ES-I3 (cell line): ENCODE data around the gene BIN1.

ENCODE experiments used
- H3K36me3 ChIP-seq: 2 replicates; pipeline ENCODE4 v1.6.1; 2013; ENCODE audit warnings: mild to moderate bottlenecking, low read length, control low read depth, moderate library complexity; ENCODE audit not compliant: insufficient read depth
- H3K4me1 ChIP-seq: 2 replicates; pipeline ENCODE4 v1.6.1; 2013; ENCODE audit warnings: mild to moderate bottlenecking, control low read depth, low read length; ENCODE audit not compliant: insufficient read depth
- H3K9ac ChIP-seq: 2 replicates; pipeline ENCODE4 v1.6.1; 2013; ENCODE audit warnings: low read depth, mild to moderate bottlenecking, low read length, moderate library complexity
- H3K9me3 ChIP-seq: 2 replicates; pipeline ENCODE4 v1.6.1; 2013; ENCODE audit warnings: mild to moderate bottlenecking, low read length, moderate library complexity; ENCODE audit not compliant: control insufficient read depth, insufficient read depth

The BIN1 gene

DNA sequence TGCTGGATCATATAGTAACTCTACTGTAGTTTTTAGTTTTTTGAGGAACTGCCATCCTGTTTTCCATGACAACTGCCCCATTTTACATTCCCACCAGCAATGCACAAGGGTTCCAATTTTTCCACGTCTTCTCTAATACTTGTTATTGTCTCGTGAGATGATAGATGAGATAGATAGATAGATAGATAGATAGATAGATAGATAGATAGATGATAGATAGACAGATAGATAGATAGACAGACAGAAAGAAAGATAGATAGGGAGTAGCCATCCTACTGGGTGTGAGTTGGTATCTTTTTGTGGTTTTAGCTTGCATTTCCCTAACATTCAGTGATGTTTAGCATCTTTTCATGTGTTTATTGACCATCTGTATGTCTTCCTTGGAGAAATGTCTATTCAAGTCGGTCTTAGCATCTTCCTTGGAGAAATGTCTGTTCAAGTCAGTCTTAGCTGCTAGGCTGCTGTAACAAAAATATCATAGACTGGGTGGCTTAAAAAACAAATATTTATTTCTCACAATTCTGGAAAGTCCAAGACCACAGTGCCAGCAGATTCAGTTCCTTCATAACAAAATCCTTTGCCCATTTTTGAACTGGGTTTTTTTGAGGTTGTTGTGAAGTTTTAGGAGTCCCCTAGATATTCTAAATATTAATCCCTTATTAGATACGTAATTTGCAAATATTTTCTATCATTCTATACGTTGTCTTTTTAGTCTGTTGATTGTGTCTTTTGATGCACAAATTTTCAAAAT is 98.5 kb downstream of the BIN1 start:
- H3K4me1 ChIP-seq, result peaks cover 9% of the 10 kb centered on the region; the same call in 1 of the 2 replicates
- no peak overlapping the region for H3K9ac ChIP-seq
- no peaks in the 10 kb centered on the region for H3K9me3 ChIP-seq
- no peaks in the 10 kb centered on the region for H3K36me3 ChIP-seq

DNA sequence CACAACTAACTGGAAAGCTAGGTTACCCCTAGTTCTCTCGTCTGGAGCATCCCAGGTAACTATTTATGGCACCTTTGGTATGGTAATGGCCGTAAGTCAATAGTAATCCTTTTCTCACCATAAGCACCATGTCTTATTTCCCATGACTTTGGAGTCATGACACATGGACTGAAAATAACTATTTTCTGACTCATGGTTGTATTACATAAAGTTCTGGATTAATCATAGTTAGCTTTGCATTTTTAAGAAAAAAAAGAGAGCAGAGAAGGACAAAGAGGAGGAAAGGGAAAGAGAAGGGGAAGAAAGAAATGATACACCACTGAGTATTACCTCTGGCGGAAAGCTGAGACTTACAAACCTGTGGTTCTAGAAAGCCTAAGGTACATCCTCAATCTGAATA is 99.3 kb downstream of the BIN1 start:
- Histone ChIP-seq H3K9ac (no peak overlapping the region), H3K4me1 (peaks cover 9% of the 10 kb centered on the region; the same call in 1 of the 2 replicates), H3K36me3 (no peaks in the 10 kb centered on the region), H3K9me3 (no peaks in the 10 kb centered on the region)

GRCh38 chr2:127006962-127007361 is 100.0 kb downstream of the BIN1 start:
- no peak overlapping the region for H3K9ac ChIP-seq
- peaks cover 9% of the 10 kb centered on the region; the same call in 1 of the 2 replicates for H3K4me1 ChIP-seq
- no peaks in the 10 kb centered on the region for H3K36me3 ChIP-seq

DNA sequence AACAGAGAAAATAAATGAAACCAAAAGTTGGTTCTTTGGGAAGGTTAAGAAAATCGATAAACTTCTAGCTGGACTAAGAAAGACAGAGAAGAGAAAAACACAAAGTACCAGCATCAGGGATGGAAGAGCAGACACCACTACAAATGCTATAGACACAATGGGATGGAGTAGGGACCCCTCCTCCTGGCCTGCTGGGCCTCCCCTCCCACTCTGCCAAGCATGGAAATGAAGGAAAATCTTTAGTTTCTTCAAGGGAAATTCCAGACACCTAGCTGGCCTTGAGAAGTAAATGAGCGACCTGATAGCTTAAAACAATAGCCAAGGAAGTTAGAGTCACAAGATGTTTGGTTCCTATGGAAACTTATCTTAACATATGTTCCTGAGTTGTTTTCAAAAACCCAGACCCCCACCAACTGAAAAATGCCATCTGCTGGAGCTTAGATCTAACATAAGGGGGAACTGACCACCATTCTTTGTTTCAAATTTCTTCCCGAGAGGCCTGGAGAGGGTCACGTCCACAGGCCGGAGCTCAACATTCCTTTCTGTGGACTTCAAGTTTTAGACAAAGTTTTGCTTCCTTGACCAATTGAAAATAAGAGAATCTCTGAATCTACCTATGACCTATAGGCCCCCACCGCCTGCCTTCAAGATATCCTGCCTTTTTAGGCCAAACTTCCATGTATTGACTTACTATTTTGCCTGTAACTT is 101.9 kb downstream of the BIN1 start:
- H3K36me3 ChIP-seq, result no peaks in the 10 kb centered on the region
- H3K4me1 ChIP-seq, result peaks cover 9% of the 10 kb centered on the region; the same call in 1 of the 2 replicates
- H3K9ac ChIP-seq, result no peak overlapping the region
- H3K9me3 ChIP-seq, result no peaks in the 10 kb centered on the region

More at GRCh38 chr2:127006962-127007361, 100.0 kb downstream of the BIN1 start:
- H3K9me3 ChIP-seq, result no peaks in the 10 kb centered on the region

- Histone ChIP-seq H3K4me1 (peaks cover 9% of the 10 kb centered on the region; the same call in 1 of the 2 replicates), H3K9me3 (no peaks in the 10 kb centered on the region), H3K36me3 (no peaks in the 10 kb centered on the region), H3K9ac (no peak overlapping the region)
Observed at GRCh38 chr2:127003070-127003800, 103.7 kb downstream of the BIN1 start.

- Histone ChIP-seq H3K36me3 (no peaks in the 10 kb centered on the region), H3K9ac (no peak overlapping the region), H3K9me3 (no peaks in the 10 kb centered on the region), H3K4me1 (peaks cover 9% of the 10 kb centered on the region; the same call in 1 of the 2 replicates)
Observed at GRCh38 chr2:127001751-127002150, 105.2 kb downstream of the BIN1 start.

DNA sequence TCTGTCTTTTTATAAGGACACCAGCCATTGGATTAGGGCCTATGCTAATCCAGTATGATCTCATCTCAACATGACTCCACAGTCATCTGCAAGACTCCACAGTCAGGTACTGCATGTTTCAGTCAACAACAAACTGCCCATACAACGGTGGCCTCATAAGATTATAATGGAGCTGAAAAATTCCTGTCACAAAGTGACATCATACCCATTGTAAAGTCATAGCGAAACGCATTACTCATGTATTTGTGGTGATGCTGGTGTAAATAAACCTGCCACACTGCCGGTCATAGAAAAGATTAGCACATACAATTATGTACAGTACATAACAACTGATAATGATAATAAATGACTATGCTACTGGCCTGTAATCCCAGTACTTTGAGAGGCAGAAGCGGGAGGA is 106.0 kb downstream of the BIN1 start:
- Histone ChIP-seq H3K36me3 (no peaks in the 10 kb centered on the region), H3K9me3 (no peaks in the 10 kb centered on the region), H3K9ac (no peak overlapping the region), H3K4me1 (peaks cover 9% of the 10 kb centered on the region; the same call in 1 of the 2 replicates)

GRCh38 chr2:127000194-127000593 is 106.8 kb downstream of the BIN1 start:
- H3K9me3 ChIP-seq, result no peaks in the 10 kb centered on the region
- no peak overlapping the region for H3K9ac ChIP-seq

GRCh38 chr2:126999106-126999756 is 107.7 kb downstream of the BIN1 start:
- Histone ChIP-seq H3K9me3 (no peaks in the 10 kb centered on the region), H3K36me3 (no peaks in the 10 kb centered on the region), H3K4me1 (no peaks in the 10 kb centered on the region), H3K9ac (no peak overlapping the region)

More at GRCh38 chr2:127000194-127000593, 106.8 kb downstream of the BIN1 start:
- Histone ChIP-seq H3K4me1 (peaks cover 5% of the 10 kb centered on the region; the same call in 1 of the 2 replicates), H3K36me3 (no peaks in the 10 kb centered on the region)

GRCh38 chr2:126998486-126998885 is 108.5 kb downstream of the BIN1 start:
- Histone ChIP-seq H3K36me3 (no peaks in the 10 kb centered on the region), H3K9me3 (no peaks in the 10 kb centered on the region), H3K4me1 (no peaks in the 10 kb centered on the region), H3K9ac (no peak overlapping the region)
